Measurements from ENCODE around the gene CISH. TPM values are rescaled to one million over a fixed set of nuclear protein-coding genes. Genes with fewer than 3 reads are reported as not detected.

The CISH gene
- total RNA-seq, 1 experiment from 2014 or later: 0.57 TPM

GRCh38 chr3:50639055-50639494 lies 27.5 kb upstream of the CISH start:
- CTCF ChIA-PET: no interaction called here
- H3K27me3 ChIP-seq (ENCODE audit: control insufficient read depth, insufficient read depth, low read length): no peaks in the 10 kb centered on the region
- ATAC-seq (peak; percentile 48; the same call in 1 of the 2 replicates), DNase-seq (ENCODE audit: low read depth, low spot score) (no peak)
- H3K9me3 ChIP-seq (ENCODE audit: control insufficient read depth, insufficient read depth, low read depth, low read length): no peaks in the 10 kb centered on the region
- no peaks in the 10 kb centered on the region for H3K36me3 ChIP-seq (ENCODE audit: control insufficient read depth, insufficient read depth, low read length)
- intact Hi-C loops (cut with micrococcal nuclease; ENCODE audit: unreplicated experiment): no loop called here
- POLR2A ChIA-PET: no interaction called here
- TF ChIP-seq REST (IDR thresholded peaks at IDR 0.05; ENCODE audit: insufficient read depth in 1 of 2, low read depth in 2 of 2, low read length in 1 of 2) (no peak), POLR2AphosphoS5 (IDR thresholded peaks at IDR 0.05; ENCODE audit: low read depth, low read length) (no peak), SIN3A (IDR thresholded peaks at IDR 0.05; ENCODE audit: borderline replicate concordance, insufficient read depth, low read depth, low read length) (no peak), TCF7L2 (IDR thresholded peaks at IDR 0.05; ENCODE audit: low read depth, low read length) (no peak), CTCF (IDR thresholded peaks at IDR 0.05) (no peak)
- H3K27ac ChIP-seq (ENCODE audit: low read length): no peak overlapping the region
- no peaks in the 10 kb centered on the region for H3K4me1 ChIP-seq (ENCODE audit: control insufficient read depth, insufficient read depth, low read length)
- in situ Hi-C loops (cut with HindIII; ENCODE audit: low pct_unique_long_range_greater_than_20kb, low sequenced_read_pairs): no loop called here
- BruUV-seq (replicated peaks): no TSS peak
- H3K4me3 ChIP-seq (ENCODE audit: low read depth in 2 of 2, low read length in 2 of 2): no peak overlapping the region

- DNase-seq (ENCODE audit: low read depth, low spot score): no peak
- in situ Hi-C loops (cut with HindIII; ENCODE audit: low pct_unique_long_range_greater_than_20kb, low sequenced_read_pairs): no loop called here
These were observed 26.4 kb upstream of the CISH start for GRCh38 chr3:50637945-50638344.

More at GRCh38 chr3:50637945-50638344, 26.4 kb upstream of the CISH start:
- TF ChIP-seq TCF7L2 (IDR thresholded peaks at IDR 0.05; ENCODE audit: low read depth, low read length) (no peak), REST (IDR thresholded peaks at IDR 0.05; ENCODE audit: insufficient read depth in 1 of 2, low read depth in 2 of 2, low read length in 1 of 2) (no peak), POLR2AphosphoS5 (IDR thresholded peaks at IDR 0.05; ENCODE audit: low read depth, low read length) (no peak), SIN3A (IDR thresholded peaks at IDR 0.05; ENCODE audit: borderline replicate concordance, insufficient read depth, low read depth, low read length) (no peak), CTCF (IDR thresholded peaks at IDR 0.05) (no peak)
- Histone ChIP-seq H3K4me1 (ENCODE audit: control insufficient read depth, insufficient read depth, low read length) (no peaks in the 10 kb centered on the region), H3K4me3 (ENCODE audit: low read depth in 2 of 2, low read length in 2 of 2) (no peak overlapping the region), H3K27me3 (ENCODE audit: control insufficient read depth, insufficient read depth, low read length) (no peaks in the 10 kb centered on the region), H3K36me3 (ENCODE audit: control insufficient read depth, insufficient read depth, low read length) (no peaks in the 10 kb centered on the region), H3K9me3 (ENCODE audit: control insufficient read depth, insufficient read depth, low read depth, low read length) (no peaks in the 10 kb centered on the region), H3K27ac (ENCODE audit: low read length) (no peak overlapping the region)
- ATAC-seq: no peak
- POLR2A ChIA-PET: no interaction called here
- BruUV-seq (replicated peaks): no TSS peak
- intact Hi-C loops (cut with micrococcal nuclease; ENCODE audit: unreplicated experiment): no loop called here
- CTCF ChIA-PET: no interaction called here
